HepG2 (cell line): ENCODE results near the gene ZMYM4. TPM values are rescaled to one million over a fixed set of nuclear protein-coding genes. Genes with fewer than 3 reads are reported as not detected.

Experiments
- ATAC-seq: fragments of 200-7000 bp; cut with Tn5 transposase; 3 replicates; pipeline ENCODE4 v1.9.1; 2020; ENCODE audit warnings: mild to moderate bottlenecking, moderate library complexity
- BruUV-seq: library from RNA; stranded (reverse); fragments of 400-500 nt; replicated peaks from 2 replicates; lab custom pipeline; 2021; lab: Mats Ljungman, UMichigan
- CTCF ChIA-PET: fragments of 300-600 bp; formaldehyde crosslinking; extraction: SDS; loops from one replicate; lab custom pipeline; 2021; ENCODE audit warnings: low total read pairs, inconsistent platforms, low intra/inter-chr PET ratio; lab: Yijun Ruan, JAX
- POLR2A ChIA-PET: fragments of 350-600 bp; sonication (Branson Sonifier 250); formaldehyde crosslinking; loops from one replicate; lab custom pipeline; 2020; ENCODE audit warnings: antibody characterized with exemption, inconsistent platforms; lab: Yijun Ruan, JAX
- DNase-seq: peaks from one replicate; pipeline ENCODE4 v3.0.0-alpha.2; 2015; ENCODE audit warnings: low spot score
- FAIRE-seq: peaks from 3 replicates; lab custom pipeline; 2011; peaks lifted over from hg19 to GRCh38; lab: Jason Lieb, UNC
- H2AFZ ChIP-seq: one replicate; pipeline ENCODE4 v1.6.1; 2011; ENCODE audit warnings: low read length, inconsistent platforms
- H3K27ac ChIP-seq: fragments of 300-600 bp; 3 replicates; pipeline ENCODE4 v1.8.0; 2011; ENCODE audit warnings: mixed run types, mild to moderate bottlenecking, mixed read lengths, low read length, inconsistent platforms; ENCODE audit not compliant: insufficient read depth; ENCODE audit errors: extremely low read length
- H3K27me3 ChIP-seq, 2 experiments: fragments of 200-600 bp in 1 of 2; 2 replicates in 1 of 2; 3 replicates in 1 of 2; pipeline versions ENCODE4 v1.6.0 to v1.8.0; 2011; ENCODE audit warnings: low read length in 2 of 2, mild to moderate bottlenecking in 2 of 2, moderate library complexity in 2 of 2, inconsistent platforms in 1 of 2; ENCODE audit not compliant: insufficient read depth in 2 of 2, control insufficient read depth in 1 of 2
- H3K36me3 ChIP-seq, 2 experiments: fragments of 200-600 bp in 1 of 2; replicated peaks in 1 of 2; 2 replicates in 1 of 2; 3 replicates in 1 of 2; pipeline versions ENCODE4 v1.5.1 to v1.8.0; 2011; ENCODE audit warnings: low read length in 2 of 2, inconsistent platforms in 1 of 2; ENCODE audit not compliant: insufficient read depth in 2 of 2, control insufficient read depth in 1 of 2
- H3K4me1 ChIP-seq: 2 replicates; pipeline ENCODE4 v1.5.1; 2012; ENCODE audit warnings: low read length, inconsistent platforms; ENCODE audit not compliant: insufficient read depth
- H3K4me2 ChIP-seq: 2 replicates; pipeline ENCODE4 v1.6.0; 2011; ENCODE audit warnings: low read depth, low read length, inconsistent platforms
- H3K4me3 ChIP-seq, 3 experiments: fragments of 200-600 bp in 1 of 3; sonication (generic), shearing (Covaris generic) in 1 of 3; replicated peaks in 1 of 3; 2 replicates each; pipeline ENCODE4 v1.5.1; 2011 to 2016; ENCODE audit warnings: low read length in 3 of 3, inconsistent platforms in 2 of 3, low read depth in 2 of 3, mild to moderate bottlenecking in 2 of 3, control low read depth in 1 of 3, mixed read lengths in 1 of 3; ENCODE audit not compliant: insufficient read depth in 1 of 3
- H3K79me2 ChIP-seq: one replicate; pipeline ENCODE4 v1.6.1; 2011; ENCODE audit warnings: low read length, inconsistent platforms; ENCODE audit not compliant: insufficient read depth
- H3K9ac ChIP-seq: 2 replicates; pipeline ENCODE4 v1.6.0; 2011; ENCODE audit warnings: mild to moderate bottlenecking, low read depth, low read length, inconsistent platforms; ENCODE audit not compliant: insufficient read depth
- H3K9me3 ChIP-seq: 2 replicates; pipeline ENCODE4 v1.5.1; 2012; ENCODE audit warnings: mild to moderate bottlenecking, low read length
- H4K20me1 ChIP-seq: 2 replicates; pipeline ENCODE4 v1.6.0; 2011; ENCODE audit warnings: inconsistent platforms, mild to moderate bottlenecking, low read length, moderate library complexity; ENCODE audit not compliant: insufficient read depth
- ATF2 ChIP-seq: sonication (generic); formaldehyde crosslinking; IDR thresholded peaks from 2 replicates; pipeline ENCODE4 v1.4.0; 2020; ENCODE audit warnings: missing genetic modification reagents
- CEBPB ChIP-seq: IDR thresholded peaks from 2 replicates; pipeline ENCODE4 v1.6.1; 2011; ENCODE audit warnings: low read depth, low read length, improper control_type of control experiment, borderline replicate concordance
- FUBP1 ChIP-seq: sonication (generic); formaldehyde crosslinking; IDR thresholded peaks from 2 replicates; pipeline ENCODE4 v1.5.1; 2020; ENCODE audit warnings: missing genetic modification reagents, mild to moderate bottlenecking, borderline replicate concordance
- GATA4 ChIP-seq: sonication (generic); IDR thresholded peaks from 2 replicates; pipeline ENCODE4 v1.6.1; 2016; ENCODE audit warnings: antibody characterized with exemption, low read depth, borderline replicate concordance
- ZBTB1 ChIP-seq: sonication (generic); formaldehyde crosslinking; IDR thresholded peaks from 2 replicates; pipeline ENCODE4 v1.4.0; 2020; ENCODE audit warnings: missing genetic modification reagents, borderline replicate concordance
- ZNF552 ChIP-seq: sonication (generic); formaldehyde crosslinking; IDR thresholded peaks from 2 replicates; pipeline ENCODE4 v1.9.0; 2022; ENCODE audit warnings: missing genetic modification reagents, mild to moderate bottlenecking, borderline replicate concordance
- WGBS: methylation state at CpG from one replicate; pipeline ENCODE4 v1.1.6; 2017; ENCODE audit warnings: low lambda C conversion rate; 5-methylcytosine and 5-hydroxymethylcytosine counted together
- in situ Hi-C: cut with HindIII; loops from 2 replicates; pipeline ENCODE4 v1.10.0; 2017; ENCODE audit warnings: low pct_unique_long_range_greater_than_20kb; ENCODE audit not compliant: extremely low pct_ligation_motif_present
- intact Hi-C: fragments of 100-400 bp; cut with micrococcal nuclease; formaldehyde crosslinking; loops from one replicate; pipeline ENCODE4 v1.10.0; 2022; ENCODE audit not compliant: unreplicated experiment
- polyA plus RNA-seq, 8 experiments: library from polyadenylated mRNA; depleted of rRNA in 3 of 8; stranded (reverse) in 7 of 8; unstranded in 1 of 8; fragments of >200 nt; fragmentation: Illumina TruSeq in 4 of 8; extraction: Trizol in 4 of 8; gene quantifications; 2 replicates each; pipeline versions ENCODE4 v1.2.1 to v1.2.3, GENCODE V29; 2011 to 2016; ENCODE audit warnings: low read depth in 4 of 8, missing spikeins in 1 of 8, mixed read lengths in 1 of 8; ENCODE audit not compliant: insufficient read depth in 1 of 8
- total RNA-seq, 5 experiments: library from RNA; depleted of rRNA; stranded (reverse); fragments of >200 nt; fragmentation: Illumina TruSeq; extraction: Trizol; gene quantifications; 2 replicates each; pipeline ENCODE4 v1.2.3, GENCODE V29; 2016; ENCODE audit warnings: low read depth in 1 of 5

ZMYM4 gene
- total and polyA plus RNA-seq, 2 of the 13 experiments (the other 11 are each of a cell fraction or from before 2014, with no cell fraction given) = 13.9 to 37.6 TPM

- TF ChIP-seq FUBP1 (no peak), GATA4 (no peak), ZBTB1 (CRISPR knock-in tag) (no peak), ATF2 (CRISPR knock-in tag) (no peak)
Measured at GRCh38 chr1:35280006-35280405, 11.5 kb downstream of the ZMYM4 start (continued).

GRCh38 chr1:35281565-35281964 is 13.1 kb downstream of the ZMYM4 start:
- in situ Hi-C loops (loop anchor here (10.0 kb wide), 2 partner anchors 57 to 87 kb away; partner anchors contain the start of gene SFPQ), intact Hi-C loops (no loop called here)
- Histone ChIP-seq H3K4me1 (no peaks in the 10 kb centered on the region), H3K9me3 (peaks cover 8% of the 10 kb centered on the region), H3K27ac (no peak overlapping the region), H3K9ac (no peak overlapping the region), H4K20me1 (no peaks in the 10 kb centered on the region), H3K36me3 (peaks cover 2 to 9% of the 10 kb centered on the region in 2 experiments; a peak in 3 of 5 replicates), H3K79me2 (peaks cover 47% of the 10 kb centered on the region), H3K4me3 (no peak overlapping the region), H3K27me3 (no peaks in the 10 kb centered on the region), H3K4me2 (no peak overlapping the region), H2AFZ (no peak overlapping the region)
- no TSS peak for BruUV-seq
- POLR2A ChIA-PET = no interaction called here
- ATAC-seq (no peak), DNase-seq (no peak), FAIRE-seq (no peak)
- CTCF ChIA-PET = no interaction called here
- TF ChIP-seq ZNF552 (CRISPR knock-in tag) (no peak), CEBPB (peak; percentile 51; the same call in 1 of the 2 replicates)
- 95% methylated on average over 3 of the region's 3 CpGs for WGBS
